IMR-90 (cell line): ENCODE results near the gene AZIN2. TPM values are rescaled to one million over a fixed set of nuclear protein-coding genes. Genes with fewer than 3 reads are reported as not detected.
A peak's percentile ranks its signal among the peaks of the same experiment; 100 is the strongest.

Source experiments
- ATAC-seq: fragments of 200-7000 bp; cut with Tn5 transposase; 2 replicates; pipeline ENCODE4 v1.9.1; 2020; ENCODE audit warnings: low read depth, mild to moderate bottlenecking, moderate library complexity
- BruUV-seq: library from RNA; stranded (reverse); fragments of 400-500 nt; replicated peaks from 2 replicates; lab custom pipeline; 2021; lab: Mats Ljungman, UMichigan
- CTCF ChIA-PET: fragments of 300-600 bp; formaldehyde crosslinking; extraction: SDS; loops from one replicate; lab custom pipeline; 2021; ENCODE audit warnings: antibody characterized with exemption; lab: Yijun Ruan, JAX
- POLR2A ChIA-PET: fragments of 300-600 bp; sonication (Branson Sonifier 250); formaldehyde crosslinking; loops from one replicate; lab custom pipeline; 2022; ENCODE audit warnings: antibody characterized with exemption; ENCODE audit not compliant: unreplicated experiment; lab: Charles Lee
- DNase-seq: peaks from one replicate; pipeline ENCODE4 v3.0.0; 2013
- H2AFZ ChIP-seq: replicated peaks from 2 replicates; pipeline ENCODE3; 2013; ENCODE audit warnings: low read length, mild to moderate bottlenecking; ENCODE audit not compliant: poor library complexity
- H2AK5ac ChIP-seq: 2 replicates; pipeline ENCODE4 v1.6.1; 2013; ENCODE audit warnings: low read depth, low read length, inconsistent platforms
- H2AK9ac ChIP-seq: replicated peaks from 2 replicates; pipeline ENCODE3; 2013; ENCODE audit warnings: mild to moderate bottlenecking, low read depth, low read length, moderate library complexity; ENCODE audit not compliant: poor library complexity
- H2BK120ac ChIP-seq: 2 replicates; pipeline ENCODE4 v1.6.1; 2013; ENCODE audit warnings: low read depth, low read length, inconsistent platforms
- H2BK15ac ChIP-seq: 3 replicates; pipeline ENCODE4 v1.6.1; 2013; ENCODE audit warnings: low read depth, low read length, inconsistent platforms
- H2BK20ac ChIP-seq: 2 replicates; pipeline ENCODE4 v1.6.1; 2013; ENCODE audit warnings: low read depth, mild to moderate bottlenecking, inconsistent platforms, low read length, moderate library complexity
- H2BK5ac ChIP-seq: 2 replicates; pipeline ENCODE4 v1.6.1; 2013; ENCODE audit warnings: mild to moderate bottlenecking, low read depth, low read length, inconsistent platforms; ENCODE audit not compliant: poor library complexity, severe bottlenecking
- H3K14ac ChIP-seq: replicated peaks from 2 replicates; pipeline ENCODE4 v1.6.1; 2013; ENCODE audit warnings: low read depth, low read length, inconsistent platforms
- H3K18ac ChIP-seq: 2 replicates; pipeline ENCODE4 v1.6.1; 2013; ENCODE audit warnings: low read depth, low read length, control low read depth
- H3K23ac ChIP-seq: 2 replicates; pipeline ENCODE4 v1.6.1; 2013; ENCODE audit warnings: low read depth, low read length, inconsistent platforms
- H3K27ac ChIP-seq: 2 replicates; pipeline ENCODE4 v1.5.1; 2013; ENCODE audit warnings: mild to moderate bottlenecking, control low read depth, low read length; ENCODE audit not compliant: insufficient read depth
- H3K27me3 ChIP-seq: 2 replicates; pipeline ENCODE4 v1.6.1; 2013; ENCODE audit warnings: low read length; ENCODE audit not compliant: control insufficient read depth, insufficient read depth
- H3K36me3 ChIP-seq: 2 replicates; pipeline ENCODE4 v1.6.1; 2013; ENCODE audit warnings: low read length, mixed read lengths; ENCODE audit not compliant: control insufficient read depth, insufficient read depth
- H3K4ac ChIP-seq: 2 replicates; pipeline ENCODE4 v1.6.1; 2013; ENCODE audit warnings: low read depth, low read length, inconsistent platforms
- H3K4me1 ChIP-seq: 2 replicates; pipeline ENCODE4 v1.6.1; 2013; ENCODE audit warnings: low read length, mixed read lengths; ENCODE audit not compliant: control insufficient read depth, insufficient read depth
- H3K4me2 ChIP-seq: 2 replicates; pipeline ENCODE4 v1.6.1; 2013; ENCODE audit warnings: low read depth, mild to moderate bottlenecking, control low read depth, low read length, moderate library complexity
- H3K4me3 ChIP-seq: 2 replicates; pipeline ENCODE4 v1.5.1; 2013; ENCODE audit warnings: low read depth, mild to moderate bottlenecking, control low read depth, low read length, moderate library complexity; ENCODE audit not compliant: insufficient read depth
- H3K56ac ChIP-seq: 2 replicates; pipeline ENCODE4 v1.6.1; 2013; ENCODE audit warnings: low read length, inconsistent platforms; ENCODE audit not compliant: insufficient read depth; ENCODE audit errors: extremely low read depth
- H3K79me1 ChIP-seq, 2 experiments: 2 replicates each; pipeline ENCODE4 v1.6.1; 2013; ENCODE audit warnings: low read length in 2 of 2, inconsistent platforms in 1 of 2, low read depth in 1 of 2
- H3K9ac ChIP-seq: 2 replicates; pipeline ENCODE4 v1.6.1; 2013; ENCODE audit warnings: low read depth, low read length, control low read depth
- H3K9me1 ChIP-seq: 2 replicates; pipeline ENCODE4 v1.6.1; 2013; ENCODE audit warnings: low read length, inconsistent platforms; ENCODE audit not compliant: insufficient read depth
- H3K9me3 ChIP-seq: 2 replicates; pipeline ENCODE4 v1.6.1; 2013; ENCODE audit warnings: low read length; ENCODE audit not compliant: control insufficient read depth, insufficient read depth
- H4K20me1 ChIP-seq: 2 replicates; pipeline ENCODE4 v1.6.1; 2013; ENCODE audit warnings: low read length, inconsistent platforms; ENCODE audit not compliant: insufficient read depth
- H4K5ac ChIP-seq: 2 replicates; pipeline ENCODE4 v1.6.1; 2013; ENCODE audit warnings: mild to moderate bottlenecking, low read depth, low read length, control low read depth
- H4K8ac ChIP-seq, 2 experiments: 2 replicates each; pipeline ENCODE4 v1.6.1; 2013; ENCODE audit warnings: low read depth in 2 of 2, low read length in 2 of 2, control low read depth in 1 of 2, inconsistent platforms in 1 of 2
- H4K91ac ChIP-seq: 2 replicates; pipeline ENCODE4 v1.6.1; 2013; ENCODE audit warnings: low read depth, low read length, inconsistent platforms; ENCODE audit not compliant: insufficient read depth
- BHLHE40 ChIP-seq: fragments of 150-350 bp; IDR thresholded peaks from 2 replicates; pipeline ENCODE4 v1.6.1; 2016; ENCODE audit warnings: mild to moderate bottlenecking, low read depth, low read length
- CEBPB ChIP-seq: IDR thresholded peaks from 2 replicates; pipeline ENCODE4 v1.6.1; 2012; ENCODE audit warnings: low read depth, low read length, improper control_type of control experiment
- MAZ ChIP-seq: IDR thresholded peaks from 2 replicates; pipeline ENCODE4 v1.6.1; 2012; ENCODE audit warnings: low read depth, mild to moderate bottlenecking, low read length, improper control_type of control experiment, moderate library complexity, borderline replicate concordance
- NFE2L2 ChIP-seq: fragments of 150-350 bp; IDR thresholded peaks from 2 replicates; pipeline ENCODE4 v1.6.1; 2016; ENCODE audit warnings: low read depth, mild to moderate bottlenecking, low read length
- POLR2A ChIP-seq: IDR thresholded peaks from 2 replicates; pipeline ENCODE4 v1.6.1; 2012; ENCODE audit warnings: mild to moderate bottlenecking, low read depth, low read length
- RAD21 ChIP-seq: IDR thresholded peaks from 2 replicates; pipeline ENCODE4 v1.6.1; 2012; ENCODE audit warnings: low read length, improper control_type of control experiment
- RFX5 ChIP-seq: IDR thresholded peaks from 2 replicates; pipeline ENCODE4 v1.8.0; 2012; ENCODE audit warnings: low read depth, mild to moderate bottlenecking, low read length, moderate library complexity
- WGBS, 2 experiments: methylation state at CpG; one replicate each; pipeline versions ENCODE4 v1.1.5 to v1.1.7; 2013; ENCODE audit warnings: missing lambda C conversion rate in 2 of 2; ENCODE audit not compliant: insufficient read length in 1 of 2; ENCODE audit errors: extremely low coverage in 2 of 2; 5-methylcytosine and 5-hydroxymethylcytosine counted together
- dilution Hi-C: fragments of 300-500 bp; cut with HindIII; formaldehyde crosslinking; loops from one replicate; pipeline ENCODE4 v1.14.3; 2018; ENCODE audit warnings: low sequenced_read_pairs; ENCODE audit not compliant: unreplicated experiment
- in situ Hi-C: fragments of 300-500 bp; cut with MboI; formaldehyde crosslinking; loops from 3 replicates; pipeline ENCODE4 v1.14.3; 2019; ENCODE audit warnings: low sequenced_read_pairs, inconsistent platforms, mixed read lengths
- intact Hi-C: fragments of 100-400 bp; cut with micrococcal nuclease; formaldehyde crosslinking; loops from 2 replicates; pipeline ENCODE4 v1.10.0; 2022
- polyA plus RNA-seq, 3 experiments: library from polyadenylated mRNA; depleted of rRNA; stranded (reverse); fragments of >200 nt; gene quantifications; 2 replicates each; pipeline ENCODE4 v1.2.3, GENCODE V29; 2012; ENCODE audit warnings: low replicate concordance in 1 of 3
- total RNA-seq: library from RNA; depleted of rRNA; stranded (reverse); fragments of >200 nt; gene quantifications from 2 replicates; pipeline ENCODE4 v1.2.3, GENCODE V29; 2012
- TF ChIP-seq, protein P1 (sequence below): conservative IDR thresholded peaks from 2 replicates; pipeline ENCODE4 v1.5.1; 2012; ENCODE audit warnings: mild to moderate bottlenecking, low read depth, low read length, improper control_type of control experiment

AZIN2 gene
- total and polyA plus RNA-seq, 2 of the 4 experiments (the other 2 are of a cell fraction) = 4.7 to 8.9 TPM

DNA sequence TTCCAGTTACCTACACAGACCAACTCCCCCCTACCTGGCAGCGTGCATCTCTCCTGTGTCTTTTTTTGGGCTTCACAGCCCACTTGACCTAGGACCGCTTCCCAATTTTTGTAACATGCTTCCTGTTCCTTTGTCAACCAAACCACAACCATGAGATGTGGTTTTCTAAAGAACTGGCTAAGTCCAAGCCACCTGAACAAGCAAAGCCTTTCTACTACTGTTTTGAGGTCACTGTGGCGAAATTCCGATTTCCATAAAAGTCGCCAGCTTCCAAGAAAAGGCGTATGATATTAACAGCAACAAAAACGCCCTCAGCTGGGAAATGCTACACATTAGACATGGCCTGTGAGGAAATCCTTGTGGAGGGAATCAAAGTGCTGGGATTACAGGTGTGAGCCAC is 31.6 kb upstream of the AZIN2 start:
- DNase-seq = no peak
- ATAC-seq = no peak
- Histone ChIP-seq H3K4me2 (no peak overlapping the region), H4K91ac (0 out of 2 replicates have a peak overlapping the region, but pooled peaks have one; percentile 12), H2BK120ac (peak overlapping the region; percentile 38; the same call in 1 of the 2 replicates), H4K20me1 (no peaks in the 10 kb centered on the region), H3K4me1 (peaks cover 4% of the 10 kb centered on the region; the same call in 1 of the 2 replicates), H3K56ac (no peak overlapping the region), H2AFZ (no peak overlapping the region), H2AK9ac (no peak overlapping the region), H3K36me3 (no peaks in the 10 kb centered on the region), H3K4me3 (no peak overlapping the region), H2BK5ac (no peak overlapping the region), H3K4ac (no peak overlapping the region), H2AK5ac (no peak overlapping the region), H3K14ac (no peak overlapping the region), H3K18ac (no peak overlapping the region), H4K8ac (0 out of 4 replicates have a peak overlapping the region, but pooled peaks of 1 of the 2 experiments have one; percentile 3), H3K9ac (no peak overlapping the region), H3K9me1 (peaks cover 4% of the 10 kb centered on the region; the same call in 1 of the 2 replicates), H3K27me3 (no peaks in the 10 kb centered on the region), H3K79me1 (no peaks in the 10 kb centered on the region), H2BK20ac (peak overlapping the region; percentile 0; the same call in 1 of the 2 replicates), H3K9me3 (no peaks in the 10 kb centered on the region), H3K27ac (no peak overlapping the region), H4K5ac (no peak overlapping the region), H2BK15ac (peak overlapping the region; percentile 33; the same call in 1 of the 3 replicates), H3K23ac (no peak overlapping the region)
- intact Hi-C loops = no loop called here
- ChIA-PET POLR2A (no interaction called here), CTCF (interaction anchor here (1.5 kb wide), 1 partner anchor 42 kb away, joined by 3 read pairs; no protein-coding TSS in a partner anchor)
- BruUV-seq = no TSS peak
- TF ChIP-seq POLR2A = no peak
- no peak for TF ChIP-seq CEBPB
- TF ChIP-seq RFX5 = no peak
- no peak for TF ChIP-seq NFE2L2
- no peak for TF ChIP-seq RAD21
- TF ChIP-seq, protein P1, sequence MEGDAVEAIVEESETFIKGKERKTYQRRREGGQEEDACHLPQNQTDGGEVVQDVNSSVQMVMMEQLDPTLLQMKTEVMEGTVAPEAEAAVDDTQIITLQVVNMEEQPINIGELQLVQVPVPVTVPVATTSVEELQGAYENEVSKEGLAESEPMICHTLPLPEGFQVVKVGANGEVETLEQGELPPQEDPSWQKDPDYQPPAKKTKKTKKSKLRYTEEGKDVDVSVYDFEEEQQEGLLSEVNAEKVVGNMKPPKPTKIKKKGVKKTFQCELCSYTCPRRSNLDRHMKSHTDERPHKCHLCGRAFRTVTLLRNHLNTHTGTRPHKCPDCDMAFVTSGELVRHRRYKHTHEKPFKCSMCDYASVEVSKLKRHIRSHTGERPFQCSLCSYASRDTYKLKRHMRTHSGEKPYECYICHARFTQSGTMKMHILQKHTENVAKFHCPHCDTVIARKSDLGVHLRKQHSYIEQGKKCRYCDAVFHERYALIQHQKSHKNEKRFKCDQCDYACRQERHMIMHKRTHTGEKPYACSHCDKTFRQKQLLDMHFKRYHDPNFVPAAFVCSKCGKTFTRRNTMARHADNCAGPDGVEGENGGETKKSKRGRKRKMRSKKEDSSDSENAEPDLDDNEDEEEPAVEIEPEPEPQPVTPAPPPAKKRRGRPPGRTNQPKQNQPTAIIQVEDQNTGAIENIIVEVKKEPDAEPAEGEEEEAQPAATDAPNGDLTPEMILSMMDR = no peak
- TF ChIP-seq BHLHE40 = no peak
- TF ChIP-seq MAZ = no peak
- in situ Hi-C loops = no loop called here
- dilution Hi-C loops = no loop called here
- 100% methylated on average over 2 of the region's 7 CpGs; no CpG with 5 or more reads in 1 of the 2 experiments for WGBS, 2 experiments
